ENCODE results near the gene RNF5.

Gene RNF5

GRCh38 chr6:32175711-32176475 is 2.3 kb upstream of the RNF5 start, which contains the start of gene AGPAT1:
TSS of gene AGPAT1 (minus strand) at chr6:32176084. CDS start at chr6:32171496, 4,588 bp downstream.
- Histone ChIP-seq H3K36me3 (ENCODE audit: control insufficient read depth, insufficient read depth, low read length) (peaks cover 6% of the 10 kb centered on the region), H3K27me3 (replicated peaks; ENCODE audit: control insufficient read depth, insufficient read depth, low read length) (no peaks in the 10 kb centered on the region), H3K4me3 (replicated peaks; ENCODE audit: low read depth, low read length) (peak within 1 kb of the TSS; percentile 92)
- TF ChIP-seq, protein P1, sequence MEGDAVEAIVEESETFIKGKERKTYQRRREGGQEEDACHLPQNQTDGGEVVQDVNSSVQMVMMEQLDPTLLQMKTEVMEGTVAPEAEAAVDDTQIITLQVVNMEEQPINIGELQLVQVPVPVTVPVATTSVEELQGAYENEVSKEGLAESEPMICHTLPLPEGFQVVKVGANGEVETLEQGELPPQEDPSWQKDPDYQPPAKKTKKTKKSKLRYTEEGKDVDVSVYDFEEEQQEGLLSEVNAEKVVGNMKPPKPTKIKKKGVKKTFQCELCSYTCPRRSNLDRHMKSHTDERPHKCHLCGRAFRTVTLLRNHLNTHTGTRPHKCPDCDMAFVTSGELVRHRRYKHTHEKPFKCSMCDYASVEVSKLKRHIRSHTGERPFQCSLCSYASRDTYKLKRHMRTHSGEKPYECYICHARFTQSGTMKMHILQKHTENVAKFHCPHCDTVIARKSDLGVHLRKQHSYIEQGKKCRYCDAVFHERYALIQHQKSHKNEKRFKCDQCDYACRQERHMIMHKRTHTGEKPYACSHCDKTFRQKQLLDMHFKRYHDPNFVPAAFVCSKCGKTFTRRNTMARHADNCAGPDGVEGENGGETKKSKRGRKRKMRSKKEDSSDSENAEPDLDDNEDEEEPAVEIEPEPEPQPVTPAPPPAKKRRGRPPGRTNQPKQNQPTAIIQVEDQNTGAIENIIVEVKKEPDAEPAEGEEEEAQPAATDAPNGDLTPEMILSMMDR (IDR thresholded peaks at IDR 0.05; ENCODE audit: insufficient read depth, low read length, poor library complexity, severe bottlenecking), result no peak
- DNase-seq (ENCODE audit: extremely low read depth, insufficient read length), result peak; percentile 90

- TF ChIP-seq, protein P1 (IDR thresholded peaks at IDR 0.05; ENCODE audit: insufficient read depth, low read length, poor library complexity, severe bottlenecking), result no peak
- H3K4me3 ChIP-seq (replicated peaks; ENCODE audit: low read depth, low read length), result peak overlapping the region; percentile 92
- H3K27me3 ChIP-seq (replicated peaks; ENCODE audit: control insufficient read depth, insufficient read depth, low read length), result no peaks in the 10 kb centered on the region
- DNase-seq (ENCODE audit: extremely low read depth, insufficient read length), result no peak
- H3K36me3 ChIP-seq (ENCODE audit: control insufficient read depth, insufficient read depth, low read length), result peaks cover 7% of the 10 kb centered on the region; the same call in 1 of the 2 replicates
Observed at GRCh38 chr6:32176476-32177182, 1.6 kb upstream of the RNF5 start.

DNA sequence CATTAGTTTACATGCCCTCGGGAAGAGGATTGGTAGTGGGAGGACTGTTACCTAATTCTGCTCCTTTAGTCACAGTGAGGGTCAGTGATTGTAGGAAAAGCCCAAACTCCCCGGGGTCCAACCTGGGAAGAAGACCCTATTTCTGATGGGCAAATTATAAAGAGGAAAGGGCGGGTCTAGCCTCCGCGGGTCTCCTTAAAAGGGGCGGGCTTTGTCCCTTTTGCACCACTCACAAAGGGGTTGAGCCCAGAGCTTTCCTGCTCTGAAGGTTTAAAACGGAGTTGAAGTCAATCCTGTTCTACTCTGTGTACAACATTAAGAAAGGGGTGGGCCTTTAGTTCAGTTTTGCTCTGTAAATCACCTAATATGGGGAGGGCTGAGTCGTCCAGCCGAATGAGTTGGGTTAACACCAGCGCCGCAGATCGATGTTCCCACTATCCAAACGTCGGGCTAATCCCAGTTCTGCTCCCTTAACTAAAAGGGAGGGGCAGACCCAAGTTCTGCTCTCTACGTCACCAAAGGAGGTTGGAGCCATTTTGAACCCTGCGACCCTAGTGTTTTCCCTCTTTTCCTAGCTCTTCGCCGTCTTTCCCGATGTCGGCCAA is 920 bp upstream of the RNF5 start:
- Histone ChIP-seq H3K4me3 (replicated peaks; ENCODE audit: low read depth, low read length) (peak overlapping the region; percentile 92), H3K27me3 (replicated peaks; ENCODE audit: control insufficient read depth, insufficient read depth, low read length) (no peaks in the 10 kb centered on the region), H3K36me3 (ENCODE audit: control insufficient read depth, insufficient read depth, low read length) (peaks cover 9% of the 10 kb centered on the region; the same call in 1 of the 2 replicates)
- no peak for DNase-seq (ENCODE audit: extremely low read depth, insufficient read length)
- TF ChIP-seq, protein P1 (IDR thresholded peaks at IDR 0.05; ENCODE audit: insufficient read depth, low read length, poor library complexity, severe bottlenecking), result no peak

GRCh38 chr6:32178547-32179440 is 589 bp downstream of the RNF5 start:
- Histone ChIP-seq H3K4me3 (replicated peaks; ENCODE audit: low read depth, low read length) (peak overlapping the region; percentile 70), H3K36me3 (ENCODE audit: control insufficient read depth, insufficient read depth, low read length) (peaks cover 21% of the 10 kb centered on the region), H3K27me3 (replicated peaks; ENCODE audit: control insufficient read depth, insufficient read depth, low read length) (no peaks in the 10 kb centered on the region)
- DNase-seq (ENCODE audit: extremely low read depth, insufficient read length), result no peak
- TF ChIP-seq, protein P1 (IDR thresholded peaks at IDR 0.05; ENCODE audit: insufficient read depth, low read length, poor library complexity, severe bottlenecking), result no peak

DNA sequence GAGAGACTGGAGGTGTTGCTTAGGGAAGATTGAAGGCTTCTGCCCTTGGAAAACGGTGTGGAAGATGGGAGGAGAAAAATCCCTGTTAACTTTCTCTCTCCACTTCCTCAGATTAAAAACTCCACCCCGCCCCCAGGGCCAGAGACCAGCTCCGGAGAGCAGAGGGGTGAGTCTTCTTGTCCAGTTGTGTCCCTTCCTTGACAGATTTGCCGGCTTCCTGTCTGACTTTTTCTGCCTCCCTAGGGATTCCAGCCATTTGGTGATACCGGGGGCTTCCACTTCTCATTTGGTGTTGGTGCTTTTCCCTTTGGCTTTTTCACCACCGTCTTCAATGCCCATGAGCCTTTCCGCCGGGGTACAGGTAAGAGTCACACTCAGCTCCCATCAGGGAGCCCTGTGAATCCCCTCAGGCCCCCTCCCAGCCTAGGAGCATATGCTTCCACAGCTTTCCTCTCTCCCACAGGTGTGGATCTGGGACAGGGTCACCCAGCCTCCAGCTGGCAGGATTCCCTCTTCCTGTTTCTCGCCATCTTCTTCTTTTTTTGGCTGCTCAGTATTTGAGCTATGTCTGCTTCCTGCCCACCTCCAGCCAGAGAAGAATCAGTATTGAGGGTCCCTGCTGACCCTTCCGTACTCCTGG is 1.7 kb downstream of the RNF5 start:
- TF ChIP-seq, protein P1 (IDR thresholded peaks at IDR 0.05; ENCODE audit: insufficient read depth, low read length, poor library complexity, severe bottlenecking), result no peak
- Histone ChIP-seq H3K27me3 (replicated peaks; ENCODE audit: control insufficient read depth, insufficient read depth, low read length) (no peaks in the 10 kb centered on the region), H3K4me3 (replicated peaks; ENCODE audit: low read depth, low read length) (no peak overlapping the region; the same call in 1 of the 2 replicates), H3K36me3 (ENCODE audit: control insufficient read depth, insufficient read depth, low read length) (peaks cover 21% of the 10 kb centered on the region)
- no peak for DNase-seq (ENCODE audit: extremely low read depth, insufficient read length)
